ENCODE data around the gene WFDC11.

The WFDC11 gene

GRCh38 chr20:45621593-45621992 is 48.4 kb downstream of the WFDC11 start:
- H3K4me1 ChIP-seq (ENCODE audit: control insufficient read depth in 1 of 2, insufficient read depth in 2 of 2, low read length in 2 of 2): no peaks in the 10 kb centered on the region
- no peak overlapping the region for H3K4me3 ChIP-seq (ENCODE audit: low read depth in 1 of 2, low read length in 2 of 2)
- no peak overlapping the region for H3K27ac ChIP-seq (ENCODE audit: low read length)
- H3K36me3 ChIP-seq (ENCODE audit: control insufficient read depth in 1 of 2, insufficient read depth in 2 of 2, low read length in 2 of 2): no peaks in the 10 kb centered on the region
- no peaks in the 10 kb centered on the region for H3K27me3 ChIP-seq (ENCODE audit: low read depth, low read length)
- H3K9me3 ChIP-seq (ENCODE audit: control insufficient read depth in 1 of 2, low read length in 2 of 2): no peaks in the 10 kb centered on the region

GRCh38 chr20:45617591-45617990 is 52.4 kb downstream of the WFDC11 start:
- Histone ChIP-seq H3K27ac (ENCODE audit: low read length) (no peak overlapping the region), H3K9me3 (ENCODE audit: control insufficient read depth in 1 of 2, low read length in 2 of 2) (no peaks in the 10 kb centered on the region), H3K36me3 (ENCODE audit: control insufficient read depth in 1 of 2, insufficient read depth in 2 of 2, low read length in 2 of 2) (no peaks in the 10 kb centered on the region), H3K4me3 (ENCODE audit: low read depth in 1 of 2, low read length in 2 of 2) (no peak overlapping the region), H3K4me1 (ENCODE audit: control insufficient read depth in 1 of 2, insufficient read depth in 2 of 2, low read length in 2 of 2) (no peaks in the 10 kb centered on the region), H3K27me3 (ENCODE audit: low read depth, low read length) (no peaks in the 10 kb centered on the region)

GRCh38 chr20:45612314-45612713 is 57.7 kb downstream of the WFDC11 start:
- peaks cover 0 to under 1% of the 10 kb centered on the region in 2 donors for H3K9me3 ChIP-seq (ENCODE audit: control insufficient read depth in 1 of 2, low read length in 2 of 2)
- no peaks in the 10 kb centered on the region for H3K36me3 ChIP-seq (ENCODE audit: control insufficient read depth in 1 of 2, insufficient read depth in 2 of 2, low read length in 2 of 2)
- H3K4me3 ChIP-seq (ENCODE audit: low read depth in 1 of 2, low read length in 2 of 2): no peak overlapping the region
- no peak overlapping the region for H3K27ac ChIP-seq (ENCODE audit: low read length)
- no peaks in the 10 kb centered on the region for H3K4me1 ChIP-seq (ENCODE audit: control insufficient read depth in 1 of 2, insufficient read depth in 2 of 2, low read length in 2 of 2)
- no peaks in the 10 kb centered on the region for H3K27me3 ChIP-seq (ENCODE audit: low read depth, low read length)

- Histone ChIP-seq H3K27me3 (ENCODE audit: low read depth, low read length) (no peaks in the 10 kb centered on the region), H3K36me3 (ENCODE audit: control insufficient read depth in 1 of 2, insufficient read depth in 2 of 2, low read length in 2 of 2) (no peaks in the 10 kb centered on the region), H3K9me3 (ENCODE audit: control insufficient read depth in 1 of 2, low read length in 2 of 2) (peaks cover 0 to 4% of the 10 kb centered on the region in 2 donors), H3K4me1 (ENCODE audit: control insufficient read depth in 1 of 2, insufficient read depth in 2 of 2, low read length in 2 of 2) (no peaks in the 10 kb centered on the region), H3K27ac (ENCODE audit: low read length) (no peak overlapping the region), H3K4me3 (ENCODE audit: low read depth in 1 of 2, low read length in 2 of 2) (no peak overlapping the region)
Measured at GRCh38 chr20:45611054-45611453, 59.0 kb downstream of the WFDC11 start.

- Histone ChIP-seq H3K4me3 (ENCODE audit: low read depth in 1 of 2, low read length in 2 of 2) (no peak overlapping the region), H3K36me3 (ENCODE audit: control insufficient read depth in 1 of 2, insufficient read depth in 2 of 2, low read length in 2 of 2) (no peaks in the 10 kb centered on the region), H3K9me3 (ENCODE audit: control insufficient read depth in 1 of 2, low read length in 2 of 2) (peaks cover 0 to 4% of the 10 kb centered on the region in 2 donors), H3K27ac (ENCODE audit: low read length) (no peak overlapping the region), H3K27me3 (ENCODE audit: low read depth, low read length) (no peaks in the 10 kb centered on the region), H3K4me1 (ENCODE audit: control insufficient read depth in 1 of 2, insufficient read depth in 2 of 2, low read length in 2 of 2) (no peaks in the 10 kb centered on the region)
Measured at GRCh38 chr20:45607810-45608209, 62.2 kb downstream of the WFDC11 start.

All from muscle layer of duodenum (tissue), 2 donors.